KG1 (cell line): ENCODE data around the gene RASA3.
"Not testable (repeated sequence)": the region's sequence is repeated elsewhere in the genome, so short reads cannot be mapped to it uniquely, and the experiment has no call there.

Experiments used
- DNase-seq: peaks from one replicate; lab custom pipeline; 2025; lab: John Stamatoyannopoulos, UW

Gene RASA3

GRCh38 chr13:113988859-113989258 lies 143.6 kb downstream of the RASA3 start:
- not testable (repeated sequence) for DNase-seq

GRCh38 chr13:113982296-113982661 lies 150.1 kb downstream of the RASA3 start:
- DNase-seq: no peak

GRCh38 chr13:113981611-113982295 lies 150.7 kb downstream of the RASA3 start:
- DNase-seq: no peak

- DNase-seq: no peak
These were observed 151.2 kb downstream of the RASA3 start for GRCh38 chr13:113981194-113981605.

GRCh38 chr13:113980489-113981064 lies 151.8 kb downstream of the RASA3 start:
- no peak for DNase-seq

GRCh38 chr13:113979791-113980471 lies 152.5 kb downstream of the RASA3 start:
- no peak for DNase-seq

- no peak for DNase-seq
These were observed 153.5 kb downstream of the RASA3 start for GRCh38 chr13:113978741-113979481.

GRCh38 chr13:113977976-113978375 lies 154.4 kb downstream of the RASA3 start:
- no peak for DNase-seq

- DNase-seq: no peak
These were observed 155.4 kb downstream of the RASA3 start for GRCh38 chr13:113976711-113977684.

- DNase-seq: no peak
These were observed 157.0 kb downstream of the RASA3 start for GRCh38 chr13:113975416-113975815.

GRCh38 chr13:113974304-113975281 lies 157.8 kb downstream of the RASA3 start:
- DNase-seq: no peak

- DNase-seq: no peak
These were observed 158.9 kb downstream of the RASA3 start, which contains the start of gene C13orf46 for GRCh38 chr13:113973218-113974164. Gene C13orf46, minus strand, starts transcription at chr13:113974076. Its CDS starts 79 bp downstream, at chr13:113973997.

GRCh38 chr13:113972451-113973217 lies 159.8 kb downstream of the RASA3 start:
- DNase-seq: no peak

GRCh38 chr13:113971471-113972231 lies 160.8 kb downstream of the RASA3 start:
- no peak for DNase-seq

GRCh38 chr13:113970810-113971470 lies 161.5 kb downstream of the RASA3 start:
- no peak for DNase-seq

- DNase-seq: no peak
These were observed 162.3 kb downstream of the RASA3 start for GRCh38 chr13:113969973-113970611.
